Fibroblast of upper back skin (primary cell): ENCODE measurements around the gene SLC12A7.

Experiments
- DNase-seq: peaks from one replicate; pipeline ENCODE4 v3.0.0-alpha.2; 2013

Gene SLC12A7

GRCh38 chr5:1015507-1015906, 96.4 kb downstream of the SLC12A7 start:
- DNase-seq, result no peak

GRCh38 chr5:1014781-1015221, 97.1 kb downstream of the SLC12A7 start:
- DNase-seq, result no peak

GRCh38 chr5:1014346-1014745, 97.5 kb downstream of the SLC12A7 start:
- no peak for DNase-seq

- DNase-seq, result no peak
Observed at GRCh38 chr5:1013948-1014301, 97.9 kb downstream of the SLC12A7 start.

- DNase-seq, result no peak
Observed at GRCh38 chr5:1013238-1013947, 98.5 kb downstream of the SLC12A7 start.

- no peak for DNase-seq
Observed at GRCh38 chr5:1012900-1013237, 99.0 kb downstream of the SLC12A7 start.

- DNase-seq, result no peak
Observed at GRCh38 chr5:1012313-1012841, 99.5 kb downstream of the SLC12A7 start.

- no peak for DNase-seq
Observed at GRCh38 chr5:1011741-1012312, 100.0 kb downstream of the SLC12A7 start.

GRCh38 chr5:1011226-1011631, 100.6 kb downstream of the SLC12A7 start:
- DNase-seq, result no peak

- DNase-seq, result no peak
Observed at GRCh38 chr5:1010641-1011046, 101.2 kb downstream of the SLC12A7 start.

- DNase-seq, result no peak
Observed at GRCh38 chr5:1010181-1010510, 101.7 kb downstream of the SLC12A7 start.

GRCh38 chr5:1009359-1010180, 102.3 kb downstream of the SLC12A7 start:
- DNase-seq, result no peak

GRCh38 chr5:1008451-1009358, 103.2 kb downstream of the SLC12A7 start, which contains the start of gene NKD2:
Gene NKD2, plus strand, starts transcription at chr5:1008802. Its CDS starts 256 bp downstream, at chr5:1009058.
- no peak for DNase-seq

GRCh38 chr5:1007681-1008450, 104.0 kb downstream of the SLC12A7 start:
- DNase-seq, result no peak

- no peak for DNase-seq
Observed at GRCh38 chr5:1007221-1007680, 104.6 kb downstream of the SLC12A7 start.

GRCh38 chr5:1006656-1007071, 105.2 kb downstream of the SLC12A7 start:
- DNase-seq, result no peak

GRCh38 chr5:1005904-1006655, 105.8 kb downstream of the SLC12A7 start:
- DNase-seq, result no peak

GRCh38 chr5:1005249-1005851, 106.5 kb downstream of the SLC12A7 start:
- no peak for DNase-seq

GRCh38 chr5:1004461-1005248, 107.2 kb downstream of the SLC12A7 start:
- DNase-seq, result no peak
